Neural progenitor cell (in vitro differentiated cells): ENCODE results near the gene RFX3. TPM values are rescaled to one million over a fixed set of nuclear protein-coding genes. Genes with fewer than 3 reads are reported as not detected.

ENCODE experiments used
- DNase-seq: peaks from one replicate; pipeline ENCODE4 v3.0.0-alpha.2; 2016; ENCODE audit warnings: low spot score
- H2AFZ ChIP-seq: fragments of 200-600 bp; sonication (generic); replicated peaks from 2 replicates; pipeline ENCODE4 v1.6.1; 2016; ENCODE audit warnings: antibody characterized with exemption
- H3F3A ChIP-seq: fragments of 200-600 bp; sonication (generic); 2 replicates; pipeline ENCODE4 v1.6.1; 2016; ENCODE audit warnings: antibody characterized with exemption, low read depth
- H3K27ac ChIP-seq: fragments of 200-600 bp; sonication (generic); 2 replicates; pipeline ENCODE4 v1.5.1; 2016; ENCODE audit warnings: mild to moderate bottlenecking
- H3K27me3 ChIP-seq: fragments of 200-600 bp; sonication (generic); 2 replicates; pipeline ENCODE4 v1.6.1; 2016; ENCODE audit warnings: mild to moderate bottlenecking, moderate library complexity
- H3K36me3 ChIP-seq: fragments of 200-600 bp; sonication (generic); 2 replicates; pipeline ENCODE4 v1.5.1; 2016
- H3K4me1 ChIP-seq: fragments of 200-600 bp; sonication (generic); 2 replicates; pipeline ENCODE4 v1.6.1; 2016; ENCODE audit warnings: mixed run types
- H3K4me2 ChIP-seq: fragments of 200-600 bp; sonication (generic); 2 replicates; pipeline ENCODE4 v1.6.1; 2016
- H3K4me3 ChIP-seq: fragments of 200-600 bp; sonication (generic); 2 replicates; pipeline ENCODE4 v1.5.1; 2016
- H3K79me2 ChIP-seq: fragments of 200-600 bp; sonication (generic); 2 replicates; pipeline ENCODE4 v1.6.1; 2016; ENCODE audit warnings: low read depth
- H3K9ac ChIP-seq: fragments of 200-600 bp; sonication (generic); 2 replicates; pipeline ENCODE4 v1.6.1; 2016
- H3K9me3 ChIP-seq: fragments of 200-600 bp; sonication (generic); 2 replicates; pipeline ENCODE4 v1.5.1; 2016; ENCODE audit warnings: low read depth
- H4K20me1 ChIP-seq: fragments of 200-600 bp; sonication (generic); 2 replicates; pipeline ENCODE4 v1.6.1; 2016; ENCODE audit warnings: low read depth
- H3K27ac Mint-ChIP-seq: 3 replicates; pipeline ENCODE4 v1.8.0; 2021; ENCODE audit warnings: mixed read lengths
- H3K27me3 Mint-ChIP-seq: 2 replicates; pipeline ENCODE4 v1.8.0; 2022; ENCODE audit warnings: low read depth, mild to moderate bottlenecking, inconsistent platforms, moderate library complexity, mixed read lengths; ENCODE audit not compliant: insufficient read depth
- H3K36me3 Mint-ChIP-seq: 3 replicates; pipeline ENCODE4 v1.8.0; 2021; ENCODE audit warnings: mixed read lengths
- H3K4me1 Mint-ChIP-seq: 3 replicates; pipeline ENCODE4 v1.8.0; 2021; ENCODE audit warnings: mixed read lengths
- H3K4me3 Mint-ChIP-seq: 3 replicates; pipeline ENCODE4 v1.8.0; 2021; ENCODE audit warnings: mild to moderate bottlenecking, moderate library complexity, mixed read lengths
- H3K9me3 Mint-ChIP-seq: 3 replicates; pipeline ENCODE4 v1.8.0; 2020; ENCODE audit warnings: mixed read lengths
- EZH2 ChIP-seq: fragments of 200-600 bp; sonication (generic); IDR thresholded peaks from 2 replicates; pipeline ENCODE4 v1.6.1; 2017; ENCODE audit warnings: antibody characterized with exemption, mild to moderate bottlenecking, moderate library complexity
- EZH2phosphoT487 ChIP-seq: fragments of 200-600 bp; sonication (generic); IDR thresholded peaks from 2 replicates; pipeline ENCODE4 v1.6.1; 2017; ENCODE audit warnings: antibody characterized with exemption
- total RNA-seq: library from RNA; depleted of rRNA; stranded (reverse); fragments of >200 nt; gene quantifications from 2 replicates; pipeline ENCODE4 v1.2.3, GENCODE V29; 2015; ENCODE audit warnings: low replicate concordance
- TF ChIP-seq, protein P1 (sequence below): fragments of 200-600 bp; sonication (generic); IDR thresholded peaks from 2 replicates; pipeline ENCODE4 v1.5.1; 2017; ENCODE audit warnings: antibody characterized with exemption, mild to moderate bottlenecking

RFX3 gene
- total RNA-seq, 1 donor from 2014 or later: 39.6 TPM

DNA sequence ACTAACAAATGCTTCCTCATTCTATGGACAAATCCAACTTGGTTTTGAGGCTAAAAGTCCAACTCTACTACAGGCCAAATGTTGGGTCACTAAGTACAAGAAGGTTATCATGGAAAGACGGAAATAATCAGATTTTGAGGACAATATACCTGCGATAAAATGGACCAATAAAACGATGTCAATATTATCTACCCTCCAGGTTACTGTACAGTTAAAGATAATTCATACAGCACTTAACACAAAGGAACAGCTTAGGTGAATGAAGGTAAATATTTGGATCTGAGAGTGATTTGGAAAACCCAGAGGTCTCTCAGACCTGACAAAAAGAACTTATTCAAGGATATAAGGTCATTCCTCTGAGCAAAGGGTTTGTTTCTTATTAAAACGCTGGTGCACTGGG lies 352.4 kb downstream of the RFX3 start:
- Histone ChIP-seq H3K4me2 (no peak overlapping the region), H3K79me2 (no peaks in the 10 kb centered on the region), H3K4me3 (no peak overlapping the region), H3K27ac (no peak overlapping the region), H3K4me1 (peaks cover 15% of the 10 kb centered on the region), H3K27me3 (no peaks in the 10 kb centered on the region), H3K9me3 (no peaks in the 10 kb centered on the region), H3K9ac (no peak overlapping the region), H3K36me3 (no peaks in the 10 kb centered on the region), H3F3A (no peaks in the 10 kb centered on the region), H2AFZ (no peak overlapping the region), H4K20me1 (no peaks in the 10 kb centered on the region)
- Mint-ChIP-seq H3K36me3 (no peaks in the 10 kb centered on the region), H3K9me3 (no peaks in the 10 kb centered on the region), H3K4me1 (peaks cover 4% of the 10 kb centered on the region), H3K4me3 (no peak overlapping the region), H3K27me3 (peaks cover 2% of the 10 kb centered on the region), H3K27ac (no peak overlapping the region)
- TF ChIP-seq EZH2 (no peak), EZH2phosphoT487 (no peak)
- TF ChIP-seq, protein P1, sequence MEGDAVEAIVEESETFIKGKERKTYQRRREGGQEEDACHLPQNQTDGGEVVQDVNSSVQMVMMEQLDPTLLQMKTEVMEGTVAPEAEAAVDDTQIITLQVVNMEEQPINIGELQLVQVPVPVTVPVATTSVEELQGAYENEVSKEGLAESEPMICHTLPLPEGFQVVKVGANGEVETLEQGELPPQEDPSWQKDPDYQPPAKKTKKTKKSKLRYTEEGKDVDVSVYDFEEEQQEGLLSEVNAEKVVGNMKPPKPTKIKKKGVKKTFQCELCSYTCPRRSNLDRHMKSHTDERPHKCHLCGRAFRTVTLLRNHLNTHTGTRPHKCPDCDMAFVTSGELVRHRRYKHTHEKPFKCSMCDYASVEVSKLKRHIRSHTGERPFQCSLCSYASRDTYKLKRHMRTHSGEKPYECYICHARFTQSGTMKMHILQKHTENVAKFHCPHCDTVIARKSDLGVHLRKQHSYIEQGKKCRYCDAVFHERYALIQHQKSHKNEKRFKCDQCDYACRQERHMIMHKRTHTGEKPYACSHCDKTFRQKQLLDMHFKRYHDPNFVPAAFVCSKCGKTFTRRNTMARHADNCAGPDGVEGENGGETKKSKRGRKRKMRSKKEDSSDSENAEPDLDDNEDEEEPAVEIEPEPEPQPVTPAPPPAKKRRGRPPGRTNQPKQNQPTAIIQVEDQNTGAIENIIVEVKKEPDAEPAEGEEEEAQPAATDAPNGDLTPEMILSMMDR: no peak
- no peak for DNase-seq

DNA sequence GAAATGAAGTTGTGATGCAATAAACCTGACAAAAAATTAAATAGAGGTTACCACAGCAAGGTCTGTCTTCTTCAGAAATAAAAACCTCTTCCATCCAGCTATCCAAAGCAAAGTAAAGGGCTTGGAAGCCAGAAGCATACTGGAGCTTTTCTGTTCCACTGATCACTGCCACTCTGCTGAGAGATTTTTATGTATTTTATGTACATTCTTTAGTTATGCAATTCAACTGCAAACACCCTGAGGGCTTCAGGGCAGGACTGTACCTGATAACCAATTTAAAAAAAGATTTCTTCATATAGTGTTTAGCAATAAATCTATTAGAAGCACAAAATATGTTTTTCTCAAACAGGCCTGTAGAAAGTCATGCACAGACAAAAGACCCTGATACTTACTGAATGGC lies 355.0 kb downstream of the RFX3 start:
- Histone ChIP-seq H3K9ac (no peak overlapping the region), H3K79me2 (no peaks in the 10 kb centered on the region), H3K27me3 (no peaks in the 10 kb centered on the region), H4K20me1 (no peaks in the 10 kb centered on the region), H3F3A (no peaks in the 10 kb centered on the region), H3K27ac (no peak overlapping the region), H3K4me1 (no peaks in the 10 kb centered on the region), H3K4me3 (no peak overlapping the region), H2AFZ (no peak overlapping the region), H3K9me3 (no peaks in the 10 kb centered on the region), H3K4me2 (no peak overlapping the region), H3K36me3 (no peaks in the 10 kb centered on the region)
- Mint-ChIP-seq H3K4me3 (no peak overlapping the region), H3K36me3 (no peaks in the 10 kb centered on the region), H3K9me3 (no peaks in the 10 kb centered on the region), H3K27me3 (peaks cover 2% of the 10 kb centered on the region), H3K4me1 (no peaks in the 10 kb centered on the region), H3K27ac (no peak overlapping the region)
- TF ChIP-seq EZH2 (no peak), EZH2phosphoT487 (no peak)
- TF ChIP-seq, protein P1: no peak
- DNase-seq: no peak
